Cerebellar nuclear complex (tissue), 1 donor: Measurements from ENCODE around the gene AIFM2.
"Not testable (repeated sequence)": the region's sequence is repeated elsewhere in the genome, so short reads cannot be mapped to it uniquely, and the experiment has no call there.

Experiments used
- DNase-seq, 2 experiments: peaks; one replicate each; lab custom pipeline; 2025; lab: John Stamatoyannopoulos, UW

Gene AIFM2

DNA sequence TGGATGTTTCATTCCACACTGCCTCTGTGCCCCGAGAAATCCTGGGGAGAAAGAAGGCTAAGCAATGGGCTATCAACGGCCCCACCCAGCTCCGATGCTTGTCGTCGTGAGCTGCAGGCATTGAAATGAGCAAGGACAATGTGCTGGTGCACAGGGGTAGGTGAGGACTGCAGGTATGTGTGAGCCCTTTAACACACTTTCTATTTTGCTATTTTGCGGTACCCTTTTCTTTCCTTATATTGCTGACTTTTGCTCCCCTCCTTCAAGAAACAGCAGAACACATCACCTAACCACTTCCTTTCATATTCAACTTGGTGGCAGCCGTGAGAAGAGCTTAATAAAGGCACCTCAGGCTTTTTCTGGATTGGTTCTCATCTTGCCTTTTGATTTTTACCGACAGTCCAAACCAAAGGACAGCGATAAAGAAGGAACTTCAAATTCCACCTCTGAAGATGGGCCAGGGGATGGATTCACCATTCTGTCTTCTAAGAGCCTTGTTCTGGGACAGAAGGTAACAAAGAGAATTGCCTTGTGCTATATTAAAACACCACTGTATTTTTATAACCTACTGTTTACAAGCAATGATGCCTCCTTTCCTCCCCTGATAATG lies 39.2 kb downstream of the AIFM2 start:
- DNase-seq, result no peak

DNA sequence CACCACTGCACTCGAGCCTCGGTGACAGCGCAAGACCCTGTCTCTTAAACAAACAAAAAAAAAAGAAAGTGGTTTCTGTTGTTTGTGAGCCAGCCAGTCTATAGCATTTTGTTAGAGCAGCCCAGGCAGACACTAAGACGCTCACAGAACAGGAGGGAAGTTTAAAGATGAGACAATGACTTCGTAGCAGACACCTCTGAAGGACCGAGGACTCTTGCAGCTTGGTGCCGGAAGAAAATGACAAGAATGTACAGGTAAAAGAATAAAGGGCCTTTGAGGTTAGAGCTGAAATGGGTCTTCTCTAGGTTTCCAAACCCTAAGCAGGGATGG lies 40.3 kb downstream of the AIFM2 start:
- no peak for DNase-seq

DNA sequence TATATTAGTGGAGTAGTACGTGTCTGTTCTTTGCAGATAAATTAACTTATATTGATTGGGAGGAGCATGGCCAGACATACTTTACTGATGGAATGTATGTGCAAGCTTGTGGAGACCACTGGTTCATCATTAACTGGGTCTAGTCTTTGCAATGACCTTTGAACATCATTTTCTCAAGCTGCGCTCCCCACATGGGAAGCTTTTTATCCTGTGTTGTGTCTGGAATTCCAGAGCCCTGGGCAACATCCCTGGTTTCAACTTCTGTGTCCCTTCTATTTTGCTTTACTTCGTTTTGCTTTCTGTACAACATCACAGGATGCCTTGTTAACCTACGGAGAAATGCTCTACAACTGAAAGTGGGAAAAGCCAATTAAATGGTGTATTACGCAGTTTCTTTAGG lies 41.7 kb downstream of the AIFM2 start:
- no peak for DNase-seq

DNA sequence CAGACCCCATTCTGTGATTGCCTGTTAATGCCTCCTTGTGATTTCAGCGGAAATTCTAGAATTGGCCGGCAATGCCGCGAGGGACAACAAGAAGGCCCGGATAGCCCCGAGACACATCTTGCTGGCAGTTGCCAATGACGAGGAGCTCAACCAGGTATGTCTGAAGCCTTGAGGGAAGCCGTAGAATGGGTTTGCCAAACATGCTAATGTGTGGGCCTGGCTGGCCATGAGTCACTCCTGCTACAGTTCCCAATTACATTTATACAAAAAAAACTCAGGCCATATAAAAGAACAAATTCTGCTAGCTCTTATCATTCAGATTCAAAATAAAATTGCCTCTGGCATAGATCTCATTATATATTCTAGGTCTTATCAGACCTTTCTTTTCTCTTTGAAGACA lies 42.6 kb downstream of the AIFM2 start:
- no peak for DNase-seq

DNA sequence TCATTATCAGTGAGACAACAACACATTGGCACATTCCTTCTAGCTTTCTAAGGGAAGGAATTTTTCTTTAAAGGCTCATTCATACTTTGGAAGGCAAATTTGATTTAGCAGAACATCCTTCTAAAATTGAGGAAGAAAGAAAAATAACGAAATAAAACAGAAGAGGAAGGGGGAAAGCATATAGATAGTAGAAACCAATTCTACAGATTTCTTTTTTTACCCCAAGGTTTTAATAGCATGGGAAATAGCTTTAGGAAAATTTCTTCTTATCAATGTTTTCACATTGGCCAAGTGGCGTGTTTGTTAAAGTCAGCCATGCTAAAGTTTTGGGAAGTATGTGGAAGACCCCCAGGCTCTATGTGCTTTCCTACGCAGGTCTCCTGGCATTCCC lies 44.3 kb downstream of the AIFM2 start:
- DNase-seq, result no peak

DNA sequence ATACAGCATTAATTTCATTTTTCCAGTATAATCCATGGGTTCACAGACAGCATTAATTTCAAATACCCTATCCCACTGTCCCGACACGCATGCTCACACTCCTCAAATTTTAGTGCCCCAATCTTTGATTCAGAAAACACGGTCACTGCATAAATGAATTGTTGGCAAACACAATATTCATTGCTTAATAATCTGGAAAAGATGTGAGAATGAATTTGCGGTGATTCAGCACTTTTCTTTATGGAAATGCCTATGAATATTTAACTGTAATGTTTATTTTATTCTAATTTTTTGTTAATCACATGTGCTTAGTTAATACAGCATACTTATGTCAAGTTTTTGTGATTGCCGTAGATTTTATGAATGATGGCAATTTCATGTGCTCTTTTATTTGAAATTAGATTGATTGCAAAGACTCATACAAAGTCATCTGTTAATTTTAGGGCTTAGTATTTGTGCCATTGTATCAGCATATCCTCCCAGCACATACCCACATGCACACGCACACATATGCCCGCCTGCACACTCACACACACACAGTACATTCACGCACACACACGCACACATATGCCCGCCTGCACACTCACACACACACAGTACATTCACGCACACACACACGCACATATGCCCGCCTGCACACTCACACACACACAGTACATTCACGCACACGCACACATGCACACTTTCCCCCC lies 44.9 kb downstream of the AIFM2 start:
- DNase-seq, result no peak

DNA sequence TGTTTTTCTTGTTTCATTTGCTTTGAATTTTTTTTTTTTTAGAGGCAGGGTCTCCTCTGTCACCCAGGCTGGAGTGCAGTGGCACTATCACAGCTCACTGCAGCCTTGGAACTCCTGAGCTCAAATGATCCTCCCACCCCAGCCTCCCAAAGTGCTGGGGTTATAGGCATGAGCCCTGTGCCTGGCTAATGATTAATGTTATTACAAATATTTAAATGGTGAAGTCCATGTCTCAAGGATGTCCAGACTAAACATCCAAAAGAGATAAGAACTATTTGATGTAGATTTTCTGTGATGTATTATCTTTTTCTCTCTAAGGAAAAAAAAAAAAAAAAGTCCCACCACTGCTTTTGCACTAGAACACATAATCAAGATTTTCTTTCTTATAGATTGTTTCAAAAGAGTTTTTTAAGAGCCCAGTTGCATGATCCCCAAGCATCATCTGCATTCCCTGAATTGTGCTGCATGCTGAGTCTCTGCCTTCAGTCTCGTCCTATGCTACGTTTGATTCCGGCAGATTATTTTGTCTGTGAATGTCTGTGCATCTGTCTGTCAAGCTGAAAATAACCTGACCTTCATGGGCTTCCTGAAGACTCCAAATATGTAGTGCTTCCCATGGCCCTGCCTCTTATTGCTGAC lies 46.5 kb downstream of the AIFM2 start:
- DNase-seq, result no peak

DNA sequence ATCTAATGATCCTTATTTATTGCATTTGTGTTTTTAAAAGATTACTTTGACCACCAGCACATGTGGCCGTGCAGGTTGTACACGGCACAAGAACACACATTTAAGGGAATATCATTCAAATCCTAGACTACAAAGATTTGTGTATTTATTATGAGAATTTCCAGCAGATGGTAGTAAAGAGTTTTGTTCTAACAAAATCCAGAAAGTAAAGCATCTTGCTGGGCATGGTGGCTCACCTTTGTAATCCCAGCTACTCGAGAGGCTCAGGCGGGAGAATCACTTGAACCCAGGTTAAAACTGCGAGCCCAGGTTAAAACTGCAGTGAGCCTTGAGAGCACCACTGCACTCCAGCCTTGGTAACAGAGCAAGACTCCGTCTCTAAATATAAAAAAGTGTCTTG lies 48.4 kb downstream of the AIFM2 start:
- DNase-seq, result no peak

DNA sequence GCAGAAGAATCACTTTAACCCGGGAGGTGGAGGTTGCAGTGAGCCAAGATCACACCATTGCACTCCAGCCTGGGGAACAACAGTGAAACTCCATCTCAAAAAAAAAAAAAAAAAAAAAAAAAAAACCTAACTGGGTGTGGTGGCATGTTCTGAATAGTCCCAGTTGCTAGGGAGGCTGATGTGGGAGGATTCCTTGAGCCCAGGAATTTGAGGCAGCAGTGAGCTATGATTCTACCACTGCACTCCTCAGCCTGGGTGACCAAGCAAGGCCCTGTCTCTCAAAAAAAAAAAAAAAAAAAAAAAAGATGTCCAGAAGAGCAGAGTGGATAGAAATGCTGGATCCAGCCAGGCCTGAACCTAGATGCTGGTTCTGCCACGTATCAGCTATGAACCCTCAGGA lies 51.8 kb downstream of the AIFM2 start:
- not testable (repeated sequence) for DNase-seq

DNA sequence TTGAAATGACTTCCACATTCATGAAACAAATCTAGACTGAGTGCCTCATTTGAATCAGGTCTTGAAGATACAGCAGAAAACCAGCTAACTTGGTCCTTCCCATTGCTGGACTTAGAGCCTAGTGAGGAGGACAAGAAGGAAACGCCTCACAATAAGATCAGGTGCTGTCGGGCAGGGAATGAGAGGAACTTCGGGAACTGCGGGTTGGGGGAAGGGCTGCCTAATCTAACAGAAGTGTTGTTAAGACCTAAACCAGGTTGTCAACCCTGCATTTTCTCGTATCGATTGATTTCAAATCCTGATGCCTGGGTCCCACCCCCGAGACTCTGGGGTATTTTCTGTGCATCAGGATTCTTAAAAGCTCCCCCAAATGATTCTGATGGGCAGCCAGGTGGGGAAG lies 53.7 kb downstream of the AIFM2 start:
- no peak for DNase-seq

DNA sequence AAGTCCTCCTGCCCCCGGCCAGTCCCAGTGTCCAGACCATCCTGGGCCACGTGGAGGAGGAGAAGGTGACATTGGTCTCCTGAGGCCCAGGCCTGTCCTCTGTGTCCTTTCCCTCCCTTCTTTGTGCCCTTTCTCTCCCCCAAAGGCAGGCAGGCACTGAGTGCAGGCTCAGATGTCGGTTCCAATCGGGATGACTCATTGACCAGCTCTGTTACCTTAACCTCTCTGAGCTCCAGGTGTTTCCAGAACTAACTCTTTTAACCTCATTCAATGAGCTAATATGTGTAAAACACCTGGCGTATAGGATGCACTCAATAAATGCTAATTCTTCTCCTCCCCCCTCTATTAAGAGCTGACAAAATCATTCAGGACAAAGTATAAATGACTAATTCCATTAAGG lies 54.3 kb downstream of the AIFM2 start:
- DNase-seq, result no peak

DNA sequence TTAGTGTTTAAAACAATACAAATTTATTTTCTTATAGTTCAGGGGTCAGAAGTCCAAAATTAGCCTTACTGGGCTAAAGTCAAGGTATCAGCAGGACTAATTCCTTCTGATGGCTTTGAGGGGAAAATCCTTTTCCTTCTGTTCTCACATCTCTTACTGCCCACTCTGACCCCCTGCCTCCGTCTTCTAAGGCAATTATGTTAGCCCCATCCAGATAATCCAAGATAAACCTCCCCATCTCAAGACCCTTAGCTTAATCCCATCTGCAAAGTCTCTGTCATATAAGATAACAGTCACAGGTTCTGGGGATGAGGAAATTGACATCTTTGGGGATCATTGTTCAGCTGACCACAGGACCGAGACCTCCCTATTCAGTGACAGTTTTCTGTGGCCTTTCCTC lies 57.7 kb downstream of the AIFM2 start:
- DNase-seq, result no peak

DNA sequence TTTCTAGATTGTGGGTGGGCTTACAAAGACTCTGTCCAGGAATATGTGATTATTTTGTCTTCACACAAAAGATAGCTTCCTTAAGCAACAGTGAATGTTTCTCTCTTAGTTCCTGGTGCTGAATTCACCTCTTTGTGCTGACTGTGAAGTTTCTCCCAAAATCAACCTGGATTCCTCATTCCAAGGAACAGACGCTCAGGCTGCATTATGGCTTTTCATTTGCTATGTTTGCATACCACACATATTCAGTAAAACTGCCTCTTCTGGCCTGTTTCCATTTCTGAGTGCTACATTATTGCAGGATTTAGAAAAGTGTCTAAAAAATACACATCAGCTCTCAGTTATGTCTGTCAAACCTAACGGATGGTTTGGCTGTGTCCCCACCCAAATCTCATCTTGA lies 58.5 kb downstream of the AIFM2 start:
- DNase-seq, result no peak

DNA sequence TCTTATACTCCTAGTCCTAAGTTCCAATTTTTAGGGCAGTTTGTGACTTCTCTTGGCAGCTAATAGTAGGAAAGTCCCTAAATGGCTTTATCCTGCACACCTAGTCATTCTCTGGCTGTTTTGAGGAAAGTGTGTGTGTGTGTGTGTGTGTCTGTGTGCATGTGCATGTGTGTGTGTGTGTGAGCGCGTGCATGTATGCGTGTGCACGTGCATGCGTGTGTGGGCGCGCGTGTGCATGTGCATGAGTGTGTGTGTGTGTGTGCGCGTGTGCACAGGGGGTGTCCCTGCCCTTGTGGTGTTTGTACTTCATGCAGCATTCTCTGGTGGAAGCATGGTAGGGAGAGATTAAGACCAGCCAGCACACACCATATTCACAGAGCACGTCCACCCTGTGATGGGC lies 61.8 kb downstream of the AIFM2 start:
- no peak for DNase-seq

DNA sequence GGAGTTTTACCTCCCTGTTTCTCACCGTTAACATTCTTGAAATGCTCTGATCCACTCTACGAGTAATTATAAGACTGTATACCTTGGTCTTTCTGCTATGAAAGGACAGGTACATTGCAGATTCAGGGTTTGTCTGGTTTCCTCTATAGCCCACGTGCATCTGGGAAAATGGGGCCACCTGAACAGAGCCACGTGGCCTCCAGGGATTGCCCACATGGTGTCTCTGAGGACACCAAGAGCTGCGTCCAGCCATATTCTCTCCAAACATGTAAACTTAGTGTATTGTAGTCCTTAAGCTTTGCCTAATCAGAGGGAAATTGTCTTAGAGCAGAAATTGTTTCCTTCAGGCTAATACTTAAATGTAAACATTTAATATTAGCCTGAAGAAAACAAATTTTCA lies 63.3 kb downstream of the AIFM2 start:
- DNase-seq, result no peak

DNA sequence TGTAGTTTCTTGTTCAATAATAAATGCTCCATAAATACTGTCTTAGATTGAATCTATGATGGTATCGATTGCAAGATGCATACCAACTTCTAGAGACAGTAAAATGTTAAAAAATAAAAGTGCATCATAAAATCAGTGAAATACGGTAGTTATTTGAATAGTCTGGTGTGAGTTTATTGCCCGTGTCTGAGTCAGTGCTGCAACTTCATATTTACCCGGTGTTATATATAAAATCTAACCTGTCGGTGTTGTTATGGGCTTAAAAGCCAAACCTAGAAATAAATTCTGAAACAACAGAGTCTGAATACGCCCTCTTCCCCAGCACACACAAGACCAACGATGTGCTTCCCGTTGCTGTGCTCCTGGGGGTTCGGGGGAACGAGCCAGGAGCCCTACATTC lies 63.7 kb downstream of the AIFM2 start:
- no peak for DNase-seq

DNA sequence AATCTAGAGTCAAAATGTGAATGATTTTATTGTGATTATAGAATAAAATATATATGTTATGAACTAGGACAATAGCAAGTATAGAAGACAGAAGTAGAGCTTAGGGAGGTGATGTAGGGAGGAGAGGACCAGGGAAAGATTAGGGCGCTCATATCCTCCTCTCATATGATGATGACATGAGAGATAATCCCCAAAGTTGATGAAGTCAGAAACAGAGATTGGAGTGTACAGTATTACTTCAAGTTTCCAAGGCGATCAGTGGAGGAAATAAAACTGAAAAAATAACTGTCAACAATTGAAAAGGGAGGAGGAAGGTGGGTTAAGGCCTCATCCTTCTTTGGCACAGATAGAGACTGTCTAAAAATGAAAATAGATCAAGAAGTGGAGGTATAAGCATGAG lies 65.0 kb downstream of the AIFM2 start:
- no peak for DNase-seq

DNA sequence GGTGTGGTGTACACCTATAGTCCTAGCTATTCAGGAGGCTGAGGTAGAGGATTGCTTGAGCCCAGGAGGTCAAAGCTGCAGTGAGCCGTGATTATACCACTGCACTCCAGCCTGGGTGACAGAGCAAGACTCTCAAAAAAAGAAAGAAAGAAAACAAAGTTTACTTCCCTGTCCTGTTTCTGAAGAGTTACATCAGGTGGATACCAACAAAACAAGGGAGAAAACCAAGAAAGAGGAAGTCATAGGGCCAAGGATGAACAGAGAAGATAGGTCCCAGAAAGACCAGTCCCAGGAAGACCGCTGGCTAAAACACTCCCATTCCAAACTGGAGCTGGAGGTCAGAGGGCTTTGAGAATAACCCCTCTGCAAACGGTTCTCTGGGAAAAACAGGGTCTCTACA lies 66.4 kb downstream of the AIFM2 start:
- no peak for DNase-seq

DNA sequence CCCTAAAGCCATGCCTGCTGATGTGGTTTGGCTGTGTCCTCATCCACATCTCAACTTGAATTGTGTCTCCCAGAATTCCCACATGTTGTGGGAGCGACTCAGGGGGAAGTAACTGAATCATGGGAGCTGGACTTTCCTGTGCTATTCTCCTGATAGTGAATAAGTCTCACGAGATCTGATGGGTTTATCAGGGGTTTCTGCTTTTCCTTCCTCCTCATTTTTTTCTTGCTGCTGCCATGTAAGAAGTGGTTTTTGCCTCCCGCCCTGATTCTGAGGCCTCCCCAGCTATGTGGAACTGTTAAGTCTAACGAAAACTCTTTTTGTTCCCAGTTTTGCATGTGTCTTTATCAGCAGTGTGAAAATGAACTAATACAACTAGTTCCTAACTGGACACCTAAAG lies 68.1 kb downstream of the AIFM2 start:
- DNase-seq, result no peak

DNA sequence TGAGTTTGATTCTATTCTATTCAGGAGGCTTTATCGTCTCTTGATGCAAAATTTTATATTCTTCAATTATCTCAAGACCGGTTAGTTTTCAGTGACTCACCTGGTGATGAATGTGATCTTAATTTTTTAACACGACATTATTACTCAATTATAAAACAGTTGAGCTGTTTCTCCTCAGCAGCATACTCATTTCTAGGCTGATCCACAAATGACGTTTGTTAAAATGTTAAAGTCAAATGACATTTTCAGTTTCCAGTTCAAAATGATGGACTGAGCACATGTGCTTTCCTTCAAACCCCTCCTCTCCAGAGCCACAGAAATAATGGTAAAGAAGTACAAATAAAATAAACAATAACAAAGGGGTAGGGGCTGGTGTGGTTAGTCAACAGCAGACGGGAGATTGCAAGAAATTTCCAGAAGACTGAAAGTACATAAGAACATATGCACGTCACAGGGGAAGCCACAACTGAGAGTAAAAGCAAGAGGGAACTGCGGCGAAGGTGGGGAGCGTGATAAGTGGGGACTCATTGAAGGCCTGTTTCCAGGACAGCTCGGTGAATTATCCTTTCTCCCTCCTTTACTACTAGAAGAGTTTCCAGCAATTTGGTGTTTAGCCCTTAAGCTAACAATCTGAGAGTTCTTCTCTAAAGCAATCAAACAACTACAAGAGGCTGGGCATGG lies 69.1 kb downstream of the AIFM2 start:
- no peak for DNase-seq
